Mammary epithelial cell (primary cell): ENCODE data around the gene SUSD5.

Experiments
- EZH2 ChIP-seq: IDR thresholded peaks from 2 replicates; pipeline ENCODE4 v1.6.1; 2012; ENCODE audit warnings: low read length, inconsistent platforms, borderline replicate concordance
- TF ChIP-seq, protein P1 (sequence below), 2 donors: IDR thresholded peaks in 1 of 2; conservative IDR thresholded peaks in 1 of 2; 2 replicates each; pipeline ENCODE4 v1.5.1; 2011 to 2012; ENCODE audit warnings: inconsistent platforms in 2 of 2, low read length in 2 of 2, mild to moderate bottlenecking in 2 of 2, control low read depth in 1 of 2, low read depth in 1 of 2; ENCODE audit not compliant: insufficient read depth in 1 of 2; ENCODE audit errors: extremely low read depth in 1 of 2

DNA sequence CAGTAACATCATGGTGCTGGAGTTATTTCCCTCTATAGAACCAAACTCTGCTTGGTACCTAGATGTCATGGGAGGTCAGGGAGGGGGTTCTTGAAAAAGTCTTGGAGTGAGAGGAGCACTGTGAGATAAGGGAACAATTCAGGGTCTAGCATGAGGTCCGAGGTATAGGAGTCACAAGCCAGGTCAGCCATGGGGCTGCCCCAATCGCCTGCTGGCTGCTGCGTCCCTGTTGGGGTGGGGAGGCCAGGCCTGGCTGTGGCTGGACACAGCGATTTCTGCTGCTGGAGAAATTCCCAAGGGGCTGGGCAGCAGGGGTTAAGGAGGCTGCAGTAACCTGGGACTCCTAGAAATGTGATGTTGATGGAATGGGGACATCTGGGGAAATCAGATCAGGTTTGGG lies 44.9 kb downstream of the SUSD5 start:
- TF ChIP-seq, protein P1, sequence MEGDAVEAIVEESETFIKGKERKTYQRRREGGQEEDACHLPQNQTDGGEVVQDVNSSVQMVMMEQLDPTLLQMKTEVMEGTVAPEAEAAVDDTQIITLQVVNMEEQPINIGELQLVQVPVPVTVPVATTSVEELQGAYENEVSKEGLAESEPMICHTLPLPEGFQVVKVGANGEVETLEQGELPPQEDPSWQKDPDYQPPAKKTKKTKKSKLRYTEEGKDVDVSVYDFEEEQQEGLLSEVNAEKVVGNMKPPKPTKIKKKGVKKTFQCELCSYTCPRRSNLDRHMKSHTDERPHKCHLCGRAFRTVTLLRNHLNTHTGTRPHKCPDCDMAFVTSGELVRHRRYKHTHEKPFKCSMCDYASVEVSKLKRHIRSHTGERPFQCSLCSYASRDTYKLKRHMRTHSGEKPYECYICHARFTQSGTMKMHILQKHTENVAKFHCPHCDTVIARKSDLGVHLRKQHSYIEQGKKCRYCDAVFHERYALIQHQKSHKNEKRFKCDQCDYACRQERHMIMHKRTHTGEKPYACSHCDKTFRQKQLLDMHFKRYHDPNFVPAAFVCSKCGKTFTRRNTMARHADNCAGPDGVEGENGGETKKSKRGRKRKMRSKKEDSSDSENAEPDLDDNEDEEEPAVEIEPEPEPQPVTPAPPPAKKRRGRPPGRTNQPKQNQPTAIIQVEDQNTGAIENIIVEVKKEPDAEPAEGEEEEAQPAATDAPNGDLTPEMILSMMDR (conservative IDR thresholded peaks at IDR 0.05 in 1 of 2, IDR thresholded peaks at IDR 0.05 in 1 of 2; ENCODE audit: extremely low read depth in 1 of 2, insufficient read depth in 1 of 2, low read depth in 1 of 2, low read length in 2 of 2) = no peak
- no peak for TF ChIP-seq EZH2
